ENCODE results near the gene GDI1.

GRCh38 chrX:154404625-154405192, 32.2 kb upstream of the GDI1 start:
- TF ChIP-seq CTCF (IDR thresholded peaks at IDR 0.05) = no peak
- TF ChIP-seq POLR2AphosphoS5 (IDR thresholded peaks at IDR 0.05) = no peak

All from gastroesophageal sphincter (tissue), 3 donors.